RWPE2 (cell line): ENCODE measurements around the gene ABCC3.

Source experiments
- ATAC-seq: fragments of 200-7000 bp; cut with Tn5 transposase; 3 replicates; pipeline ENCODE4 v1.9.1; 2021; ENCODE audit warnings: low read depth
- DNase-seq: peaks from one replicate; pipeline ENCODE4 v3.0.0-alpha.2; 2020; ENCODE audit warnings: low spot score
- H3K27ac ChIP-seq: fragments of 450-650 bp; 2 replicates; pipeline ENCODE4 v1.5.1; 2017; ENCODE audit warnings: mild to moderate bottlenecking; ENCODE audit not compliant: poor library complexity, severe bottlenecking
- H3K27me3 ChIP-seq: fragments of 250-450 bp; sonication (Bioruptor Pico); 2 replicates; pipeline ENCODE4 v1.5.1; 2021; ENCODE audit warnings: mild to moderate bottlenecking, moderate library complexity; ENCODE audit not compliant: insufficient read depth, poor library complexity, severe bottlenecking
- H3K36me3 ChIP-seq: fragments of 250-450 bp; sonication (Bioruptor Pico); 2 replicates; pipeline ENCODE4 v1.5.1; 2020; ENCODE audit warnings: low read depth, mild to moderate bottlenecking, moderate library complexity
- H3K4me1 ChIP-seq: fragments of 250-450 bp; sonication (Bioruptor Pico); 2 replicates; pipeline ENCODE4 v1.5.1; 2021; ENCODE audit warnings: mild to moderate bottlenecking, moderate library complexity; ENCODE audit not compliant: insufficient read depth, poor library complexity, severe bottlenecking
- H3K4me3 ChIP-seq: fragments of 250-450 bp; sonication (Bioruptor Pico); 2 replicates; pipeline ENCODE4 v1.5.1; 2021; ENCODE audit warnings: mild to moderate bottlenecking, moderate library complexity; ENCODE audit not compliant: severe bottlenecking
- H3K9me3 ChIP-seq: fragments of 250-450 bp; sonication (Bioruptor Pico); 2 replicates; pipeline ENCODE4 v1.5.1; 2021; ENCODE audit warnings: mild to moderate bottlenecking, moderate library complexity; ENCODE audit not compliant: severe bottlenecking
- TF ChIP-seq, protein P1 (sequence below): fragments of 450-650 bp; IDR thresholded peaks from one replicate; pipeline ENCODE4 v1.5.1; 2017; ENCODE audit warnings: mild to moderate bottlenecking, moderate library complexity; ENCODE audit not compliant: poor library complexity, severe bottlenecking

The ABCC3 gene

DNA sequence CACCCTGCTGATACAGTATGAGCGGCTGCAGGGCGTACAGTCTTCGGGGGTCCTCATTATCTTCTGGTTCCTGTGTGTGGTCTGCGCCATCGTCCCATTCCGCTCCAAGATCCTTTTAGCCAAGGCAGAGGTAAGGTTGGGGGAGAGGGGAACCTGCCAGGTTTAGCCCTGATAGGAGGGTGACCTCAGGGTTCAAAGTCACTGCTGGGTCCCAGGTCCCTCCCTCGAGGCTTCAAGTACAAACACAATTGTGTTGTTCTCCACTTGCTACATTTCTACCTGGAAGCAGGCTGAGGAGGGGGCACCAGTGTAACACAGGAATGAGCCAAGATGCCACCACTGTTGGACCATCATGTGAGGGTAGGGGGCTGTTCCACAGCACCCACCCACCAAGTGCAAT is 22.4 kb downstream of the ABCC3 start:
- Histone ChIP-seq H3K4me1 (peaks cover 22% of the 10 kb centered on the region), H3K9me3 (no peaks in the 10 kb centered on the region), H3K36me3 (peaks cover 14% of the 10 kb centered on the region; the same call in 1 of the 2 replicates), H3K27me3 (no peaks in the 10 kb centered on the region), H3K27ac (no peak overlapping the region), H3K4me3 (no peak overlapping the region)
- no peak for ATAC-seq
- TF ChIP-seq, protein P1, sequence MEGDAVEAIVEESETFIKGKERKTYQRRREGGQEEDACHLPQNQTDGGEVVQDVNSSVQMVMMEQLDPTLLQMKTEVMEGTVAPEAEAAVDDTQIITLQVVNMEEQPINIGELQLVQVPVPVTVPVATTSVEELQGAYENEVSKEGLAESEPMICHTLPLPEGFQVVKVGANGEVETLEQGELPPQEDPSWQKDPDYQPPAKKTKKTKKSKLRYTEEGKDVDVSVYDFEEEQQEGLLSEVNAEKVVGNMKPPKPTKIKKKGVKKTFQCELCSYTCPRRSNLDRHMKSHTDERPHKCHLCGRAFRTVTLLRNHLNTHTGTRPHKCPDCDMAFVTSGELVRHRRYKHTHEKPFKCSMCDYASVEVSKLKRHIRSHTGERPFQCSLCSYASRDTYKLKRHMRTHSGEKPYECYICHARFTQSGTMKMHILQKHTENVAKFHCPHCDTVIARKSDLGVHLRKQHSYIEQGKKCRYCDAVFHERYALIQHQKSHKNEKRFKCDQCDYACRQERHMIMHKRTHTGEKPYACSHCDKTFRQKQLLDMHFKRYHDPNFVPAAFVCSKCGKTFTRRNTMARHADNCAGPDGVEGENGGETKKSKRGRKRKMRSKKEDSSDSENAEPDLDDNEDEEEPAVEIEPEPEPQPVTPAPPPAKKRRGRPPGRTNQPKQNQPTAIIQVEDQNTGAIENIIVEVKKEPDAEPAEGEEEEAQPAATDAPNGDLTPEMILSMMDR = no peak
- DNase-seq = no peak

- Histone ChIP-seq H3K27ac (no peak overlapping the region), H3K4me1 (peaks cover 27% of the 10 kb centered on the region), H3K27me3 (no peaks in the 10 kb centered on the region), H3K36me3 (peaks cover 12% of the 10 kb centered on the region; the same call in 1 of the 2 replicates), H3K4me3 (no peak overlapping the region), H3K9me3 (no peaks in the 10 kb centered on the region)
- DNase-seq (no peak), ATAC-seq (no peak)
- TF ChIP-seq, protein P1 = no peak
Measured at GRCh38 chr17:50657627-50658026, 22.9 kb downstream of the ABCC3 start.

DNA sequence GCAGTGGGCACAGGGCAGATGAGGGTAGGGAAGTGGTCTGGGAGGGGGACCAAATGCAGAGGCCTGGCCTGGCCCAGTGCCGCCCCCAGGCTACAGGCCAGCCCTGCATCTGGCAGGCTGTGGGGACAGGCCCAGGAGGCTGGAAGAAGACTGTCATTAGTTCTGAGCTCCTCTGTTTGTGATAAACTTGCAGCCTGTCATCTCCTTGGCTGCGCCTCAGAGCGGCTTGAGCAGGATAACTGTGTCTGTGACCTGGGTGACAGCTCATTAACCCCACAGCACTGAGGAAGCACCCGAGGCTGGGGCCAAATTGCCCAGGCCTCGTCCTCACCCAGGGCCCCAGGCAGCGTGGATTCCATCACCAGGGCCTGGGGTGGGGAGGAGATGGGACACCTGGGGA is 23.9 kb downstream of the ABCC3 start:
- Histone ChIP-seq H3K36me3 (peaks cover 10% of the 10 kb centered on the region; the same call in 1 of the 2 replicates), H3K27ac (no peak overlapping the region), H3K4me1 (peaks cover 27% of the 10 kb centered on the region), H3K9me3 (no peaks in the 10 kb centered on the region), H3K27me3 (no peaks in the 10 kb centered on the region), H3K4me3 (no peak overlapping the region)
- ATAC-seq (no peak), DNase-seq (no peak)
- TF ChIP-seq, protein P1 = no peak

- Histone ChIP-seq H3K27ac (no peak overlapping the region), H3K36me3 (peaks cover 10% of the 10 kb centered on the region; the same call in 1 of the 2 replicates), H3K4me3 (no peak overlapping the region), H3K9me3 (no peaks in the 10 kb centered on the region), H3K4me1 (peaks cover 27% of the 10 kb centered on the region), H3K27me3 (no peaks in the 10 kb centered on the region)
- TF ChIP-seq, protein P1 = no peak
- no peak for DNase-seq
- no peak for ATAC-seq
Measured at GRCh38 chr17:50659179-50659578, 24.5 kb downstream of the ABCC3 start.

DNA sequence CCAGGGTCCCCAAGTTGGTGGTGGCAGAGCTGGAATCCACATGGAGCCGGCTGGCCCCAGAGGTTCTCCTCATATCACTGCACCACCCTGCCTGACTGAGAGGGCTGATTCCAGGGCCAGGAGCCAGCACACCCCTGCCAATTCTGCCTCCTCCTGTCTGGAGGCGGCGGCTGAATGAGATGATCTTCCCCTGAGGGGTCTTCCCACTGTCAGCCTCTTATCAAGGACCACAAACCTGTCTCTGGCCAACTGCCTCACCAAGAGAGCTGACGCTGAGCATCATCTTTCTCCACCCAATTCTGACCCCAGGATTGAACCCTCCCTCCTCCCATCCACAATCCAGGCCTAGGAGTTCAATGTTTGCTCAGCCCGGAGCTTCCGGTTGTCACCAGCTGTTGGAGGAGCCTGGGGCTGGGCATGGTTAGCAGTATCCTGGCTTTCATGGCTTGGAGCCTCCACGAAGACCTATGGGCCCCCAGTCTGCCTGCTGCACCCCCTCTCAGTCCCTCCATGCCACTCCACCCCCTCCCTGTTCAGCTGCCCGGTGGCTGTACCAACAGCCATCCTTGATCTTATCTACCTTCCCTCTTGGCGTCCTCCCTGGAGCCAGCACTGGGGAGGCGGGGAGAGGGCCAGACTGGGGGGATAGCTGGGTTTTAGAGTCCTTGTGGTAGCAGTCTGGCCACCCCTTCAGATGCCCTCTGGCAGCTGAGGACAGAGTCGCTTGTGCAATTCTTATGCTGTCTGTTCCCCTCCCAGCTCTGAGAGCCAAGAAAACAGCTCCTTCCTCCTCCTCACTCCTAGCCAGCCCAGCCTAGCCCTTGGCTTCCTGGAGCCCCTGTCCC is 25.6 kb downstream of the ABCC3 start:
- Histone ChIP-seq H3K36me3 (peaks cover 10% of the 10 kb centered on the region; the same call in 1 of the 2 replicates), H3K27ac (peak overlapping the region; percentile 88), H3K4me1 (peaks cover 27% of the 10 kb centered on the region), H3K4me3 (no peak overlapping the region), H3K27me3 (no peaks in the 10 kb centered on the region), H3K9me3 (no peaks in the 10 kb centered on the region)
- TF ChIP-seq, protein P1 = no peak
- DNase-seq = no peak
- ATAC-seq = no peak
